COLO829 (cell line): ENCODE results near the gene KRTAP12-3.
"Not testable (repeated sequence)": the region's sequence is repeated elsewhere in the genome, so short reads cannot be mapped to it uniquely, and the experiment has no call there.

ENCODE experiments used
- DNase-seq: peaks from one replicate; pipeline ENCODE4 v3.0.0; 2012; ENCODE audit warnings: low spot score

Gene KRTAP12-3

GRCh38 chr21:44657635-44658540 is at the start of gene KRTAP12-3:
Gene KRTAP12-3, plus strand, starts transcription at chr21:44657932. Its CDS starts 48 bp downstream, at chr21:44657980.
- DNase-seq = no peak

- DNase-seq = no peak
Observed at GRCh38 chr21:44609193-44609592, 48.5 kb upstream of the KRTAP12-3 start.

- DNase-seq = not testable (repeated sequence)
Observed at GRCh38 chr21:44610157-44610843, 47.4 kb upstream of the KRTAP12-3 start.

- no peak for DNase-seq
Observed at GRCh38 chr21:44611551-44611950, 46.2 kb upstream of the KRTAP12-3 start.

- no peak for DNase-seq
Observed at GRCh38 chr21:44612029-44612486, 45.7 kb upstream of the KRTAP12-3 start, which contains the start of gene KRTAP10-8. Gene KRTAP10-8, plus strand, starts transcription at chr21:44612079. Its CDS starts 22 bp downstream, at chr21:44612101.

- no peak for DNase-seq
Observed at GRCh38 chr21:44612669-44613229, 45.0 kb upstream of the KRTAP12-3 start.

GRCh38 chr21:44613386-44614155 is 44.2 kb upstream of the KRTAP12-3 start:
- no peak for DNase-seq

GRCh38 chr21:44614161-44614631 is 43.5 kb upstream of the KRTAP12-3 start:
- no peak for DNase-seq

GRCh38 chr21:44614961-44615391 is 42.8 kb upstream of the KRTAP12-3 start:
- DNase-seq = no peak

GRCh38 chr21:44615466-44615865 is 42.3 kb upstream of the KRTAP12-3 start:
- DNase-seq = no peak

GRCh38 chr21:44615911-44616590 is 41.7 kb upstream of the KRTAP12-3 start:
- no peak for DNase-seq

GRCh38 chr21:44616591-44616926 is 41.2 kb upstream of the KRTAP12-3 start:
- DNase-seq = no peak

- no peak for DNase-seq
Observed at GRCh38 chr21:44617071-44617501, 40.6 kb upstream of the KRTAP12-3 start.

- DNase-seq = no peak
Observed at GRCh38 chr21:44618504-44618903, 39.2 kb upstream of the KRTAP12-3 start.

- no peak for DNase-seq
Observed at GRCh38 chr21:44618909-44619308, 38.8 kb upstream of the KRTAP12-3 start.

- DNase-seq = no peak
Observed at GRCh38 chr21:44619886-44620285, 37.8 kb upstream of the KRTAP12-3 start.

GRCh38 chr21:44623575-44623974 is 34.2 kb upstream of the KRTAP12-3 start:
- no peak for DNase-seq

GRCh38 chr21:44625756-44626155 is 32.0 kb upstream of the KRTAP12-3 start:
- DNase-seq = no peak

GRCh38 chr21:44626262-44626661 is 31.5 kb upstream of the KRTAP12-3 start:
- no peak for DNase-seq

- no peak for DNase-seq
Observed at GRCh38 chr21:44626673-44627143, 31.0 kb upstream of the KRTAP12-3 start, which contains the start of gene KRTAP10-9. Gene KRTAP10-9, plus strand, starts transcription at chr21:44627093. Its CDS starts 79 bp downstream, at chr21:44627172.
